ENCODE measurements around the gene EIF3I.
"Not testable (repeated sequence)": the region's sequence is repeated elsewhere in the genome, so short reads cannot be mapped to it uniquely, and the experiment has no call there.

EIF3I gene

DNA sequence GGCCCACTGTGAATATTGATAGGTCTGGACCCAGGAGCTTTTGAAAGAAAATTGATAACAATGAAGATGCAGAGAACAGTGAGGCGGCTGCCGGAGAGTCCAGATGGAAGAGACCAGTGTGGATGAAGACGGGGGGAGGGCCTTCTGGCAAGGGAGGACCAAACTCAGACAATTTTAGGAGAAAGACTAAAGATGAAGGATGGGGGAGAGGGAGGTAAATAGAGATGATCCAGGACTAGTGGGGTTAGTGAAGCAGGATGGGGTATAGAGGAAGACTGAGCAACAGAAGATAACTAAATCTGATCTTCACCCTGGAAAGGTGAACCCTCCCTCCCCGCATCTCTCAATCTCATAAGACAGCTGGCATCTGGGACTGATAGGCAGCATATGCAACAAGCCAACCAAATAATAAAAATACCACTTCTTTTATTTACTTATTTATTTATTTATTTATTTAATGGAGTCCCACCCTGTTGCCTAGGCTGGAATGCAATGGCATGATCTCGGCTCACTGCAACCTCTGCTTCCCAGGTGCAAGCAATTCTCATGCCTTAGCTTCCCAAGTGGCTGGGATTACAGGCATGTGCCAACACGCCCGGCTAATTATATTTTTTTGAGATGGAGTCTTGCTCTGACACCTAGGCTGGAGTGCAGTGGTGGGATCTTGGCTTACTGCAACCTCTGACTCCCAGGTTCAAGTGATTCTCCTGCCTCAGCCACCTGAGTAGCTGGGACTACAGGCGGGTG, 10.5 kb downstream of the EIF3I start:
- no peak for DNase-seq (ENCODE audit: low spot score)

DNA sequence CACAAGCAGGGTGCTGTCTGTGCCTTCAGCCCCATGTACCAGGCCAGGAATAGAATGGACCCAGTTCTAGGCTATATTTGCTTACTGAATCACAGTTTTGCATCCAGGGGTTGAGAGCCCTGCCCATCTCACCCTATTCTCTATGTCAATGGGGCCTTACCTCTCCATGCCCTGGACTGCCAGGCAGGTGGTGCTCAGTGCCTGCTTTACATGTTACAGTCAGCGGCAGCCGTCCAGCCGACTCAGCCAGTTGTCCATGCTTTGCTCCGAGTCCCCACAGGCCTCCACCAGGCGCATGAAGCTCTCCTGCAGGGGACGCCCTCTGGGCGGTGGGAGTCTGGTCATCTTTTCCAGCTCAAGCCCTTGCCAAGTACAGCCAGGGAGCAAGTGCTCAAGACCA, 12.6 kb downstream of the EIF3I start:
- no peak for DNase-seq (ENCODE audit: low spot score)

- DNase-seq (ENCODE audit: low spot score), result no peak
Measured at GRCh38 chr1:32239337-32239736, 17.1 kb downstream of the EIF3I start.

DNA sequence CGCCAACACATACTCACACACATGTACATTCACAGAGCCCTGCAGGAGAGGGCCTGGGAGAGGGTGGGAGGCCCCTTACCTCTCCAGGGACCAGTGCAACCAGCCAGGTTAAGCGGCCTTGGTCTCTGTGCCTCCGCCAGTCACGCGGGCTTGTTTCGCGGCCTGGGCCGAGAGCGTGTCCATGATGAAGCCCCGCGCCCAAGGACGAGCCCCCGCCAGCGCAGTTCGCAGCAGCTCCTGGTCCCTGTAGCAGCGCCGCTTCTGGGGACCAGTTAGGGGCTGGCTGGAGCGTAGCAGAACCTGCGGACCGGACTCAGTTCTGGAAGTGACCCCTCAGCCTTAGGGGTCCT, 17.6 kb downstream of the EIF3I start:
- no peak for DNase-seq (ENCODE audit: low spot score)

DNA sequence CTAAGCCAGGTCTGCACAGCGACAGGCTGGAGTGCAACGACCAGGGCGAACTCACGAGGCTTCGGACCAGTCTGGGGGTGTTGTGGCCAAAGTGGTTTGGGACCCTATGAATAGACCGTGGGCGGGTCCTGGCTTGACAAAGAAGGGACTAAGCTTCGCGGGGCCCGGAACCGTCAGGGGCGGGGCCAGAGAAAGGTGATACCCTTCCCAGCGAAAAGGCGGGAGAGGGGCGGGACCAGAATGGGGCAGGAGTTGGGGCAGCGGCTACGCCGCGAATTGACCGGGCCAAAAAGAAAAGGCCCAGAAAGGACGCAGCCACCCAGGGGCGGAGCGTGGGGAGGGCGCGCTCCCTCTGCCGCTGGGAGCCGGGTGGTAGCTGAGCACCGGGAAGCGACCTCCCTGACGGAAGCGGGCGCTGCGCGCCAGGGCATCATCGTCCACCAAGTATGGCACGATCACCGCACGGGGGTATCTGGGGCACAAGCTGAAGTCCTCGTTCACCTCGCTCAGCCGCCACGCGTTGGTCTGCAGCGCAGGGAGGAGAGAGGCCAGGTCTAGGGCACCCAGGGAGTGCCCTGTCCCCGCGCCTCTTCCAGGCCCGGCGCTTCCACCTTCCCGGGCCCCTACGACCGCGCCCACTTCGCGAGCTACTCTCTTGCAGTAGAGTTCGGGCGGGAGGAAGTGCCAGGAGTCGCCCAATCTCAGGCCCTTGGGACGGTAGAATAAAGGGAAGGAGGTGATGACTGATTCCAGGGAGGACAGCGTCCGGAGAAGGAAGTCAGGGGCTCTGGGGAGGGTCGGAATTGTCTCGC, 18.1 kb downstream of the EIF3I start:
- peak; percentile 62 for DNase-seq (ENCODE audit: low spot score)

GRCh38 chr1:32241001-32241763, 19.0 kb downstream of the EIF3I start:
- DNase-seq (ENCODE audit: low spot score), result peak; percentile 48

- peak; percentile 36 for DNase-seq (ENCODE audit: low spot score)
Measured at GRCh38 chr1:32242341-32242851, 20.2 kb downstream of the EIF3I start.

DNA sequence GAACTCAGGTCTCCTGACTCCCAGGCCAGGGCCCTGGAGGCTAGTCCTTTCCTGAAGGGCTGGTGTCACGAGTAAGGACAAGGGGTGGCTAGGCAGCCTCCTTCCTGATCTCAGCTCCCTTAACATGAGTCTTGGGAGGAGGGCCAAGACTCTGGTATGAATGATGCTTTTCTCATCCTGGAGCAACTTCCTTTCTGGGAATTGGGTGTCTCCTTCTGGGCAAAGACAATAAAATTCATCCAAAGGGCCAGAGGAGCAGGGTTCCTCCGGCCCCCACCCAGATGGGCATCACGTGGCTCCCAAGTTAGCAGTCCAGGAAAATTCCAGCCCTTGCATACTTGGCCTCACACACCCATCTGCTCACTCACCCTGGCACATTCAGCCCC, 24.7 kb downstream of the EIF3I start, which contains the start of gene FAM167B:
TSS of gene FAM167B (plus strand) at position 335 of the 386 bp plus-strand sequence. CDS start 200 bp downstream, outside the sequence.
- no peak for DNase-seq (ENCODE audit: low spot score)

DNA sequence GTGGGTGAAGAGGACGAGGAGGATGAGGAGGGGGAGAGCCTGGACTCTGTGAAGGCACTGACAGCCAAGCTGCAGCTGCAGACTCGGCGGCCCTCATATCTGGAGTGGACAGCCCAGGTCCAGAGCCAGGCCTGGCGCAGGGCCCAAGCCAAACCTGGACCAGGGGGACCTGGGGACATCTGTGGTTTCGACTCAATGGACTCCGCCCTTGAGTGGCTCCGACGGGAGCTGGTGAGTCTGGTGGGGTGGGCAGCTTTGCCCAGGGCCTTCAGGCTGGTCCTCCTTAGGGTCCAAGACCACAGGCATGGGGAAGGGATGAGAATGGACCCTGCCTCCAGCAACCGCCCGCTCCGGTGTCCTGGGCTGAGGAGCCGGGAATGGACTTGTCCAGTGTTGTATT, 25.2 kb downstream of the EIF3I start:
- no peak for DNase-seq (ENCODE audit: low spot score)

- DNase-seq (ENCODE audit: low spot score), result peak; percentile 82
Measured at GRCh38 chr1:32247983-32248889, 26.0 kb downstream of the EIF3I start.

DNA sequence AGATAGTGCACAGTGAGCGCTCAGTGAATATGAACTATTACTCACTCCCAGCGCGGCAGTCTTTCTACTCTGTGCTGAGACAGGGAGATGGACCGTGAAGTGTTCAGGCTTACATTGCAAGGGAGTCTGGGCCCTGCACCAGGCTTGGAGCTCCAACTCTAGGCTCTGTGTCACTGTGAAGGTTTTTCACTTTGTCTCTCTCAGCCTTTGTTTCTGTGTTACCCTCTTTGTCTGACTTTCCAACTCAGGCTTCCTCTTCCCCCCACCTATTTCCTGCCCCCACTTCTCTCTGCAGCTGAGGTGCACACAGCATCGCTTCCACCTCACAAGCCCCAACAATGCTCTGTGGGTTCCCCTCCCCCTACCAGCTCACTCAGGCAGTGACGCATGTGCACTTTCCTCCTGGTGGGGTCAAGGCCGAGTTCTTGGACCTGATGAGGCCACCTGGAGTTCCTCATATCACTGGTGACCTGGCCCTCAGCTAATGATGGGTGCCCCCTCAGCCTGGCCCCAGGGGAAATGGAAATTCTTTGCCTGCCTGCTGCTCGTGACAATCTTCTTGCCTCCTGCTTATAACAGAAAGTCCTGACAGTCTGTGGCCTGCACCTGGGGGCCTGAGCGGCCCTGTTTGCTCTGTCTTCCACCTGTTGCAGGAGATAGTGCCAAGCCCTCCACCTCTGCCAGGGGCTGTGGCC, 27.8 kb downstream of the EIF3I start:
- peak; percentile 70 for DNase-seq (ENCODE audit: low spot score)

DNA sequence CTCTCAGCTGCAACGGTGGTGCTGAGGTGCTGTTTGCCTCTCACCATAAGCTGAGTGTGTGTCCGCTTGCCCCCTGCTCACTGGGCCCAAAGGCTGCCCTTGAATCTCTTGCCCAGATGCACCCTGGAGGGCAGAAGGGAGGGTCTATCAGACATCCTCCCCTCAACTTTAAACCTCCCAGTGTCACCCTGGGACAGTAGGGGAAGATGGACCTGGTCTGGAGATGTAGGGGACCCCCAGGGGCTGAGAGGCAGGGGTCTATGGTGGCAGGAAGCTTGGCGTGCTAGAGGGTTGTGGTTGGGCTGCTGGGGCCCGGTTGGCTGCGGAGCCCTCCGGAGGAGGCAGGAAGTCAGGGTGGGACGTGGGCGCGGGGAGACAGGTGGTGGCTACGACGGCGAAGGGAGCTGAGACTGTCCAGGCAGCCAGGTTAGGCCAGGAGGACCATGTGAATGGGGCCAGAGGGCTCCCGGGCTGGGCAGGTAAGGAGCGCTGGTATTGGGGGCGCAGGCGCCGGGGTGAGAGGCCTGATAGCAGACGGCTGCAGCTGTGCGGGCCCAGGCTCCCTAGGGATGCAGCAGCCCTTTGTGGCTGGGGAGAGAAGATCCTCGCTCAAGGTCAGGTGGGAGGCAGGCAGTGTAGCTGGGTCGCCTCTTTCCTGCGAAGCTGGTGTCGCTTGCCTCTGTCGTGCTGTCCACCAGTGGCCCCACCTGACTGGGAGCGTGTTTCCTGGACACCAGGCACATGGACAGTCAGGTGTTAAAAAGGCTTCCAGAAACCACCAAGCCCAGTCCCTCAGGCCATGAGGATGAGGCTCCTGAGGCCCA, 28.9 kb downstream of the EIF3I start, which contains the start of gene LCK:
TSS of gene LCK (plus strand) at position 373 of the 824 bp plus-strand sequence. CDS start 23,065 bp downstream, outside the sequence.
- DNase-seq (ENCODE audit: low spot score), result no peak

DNA sequence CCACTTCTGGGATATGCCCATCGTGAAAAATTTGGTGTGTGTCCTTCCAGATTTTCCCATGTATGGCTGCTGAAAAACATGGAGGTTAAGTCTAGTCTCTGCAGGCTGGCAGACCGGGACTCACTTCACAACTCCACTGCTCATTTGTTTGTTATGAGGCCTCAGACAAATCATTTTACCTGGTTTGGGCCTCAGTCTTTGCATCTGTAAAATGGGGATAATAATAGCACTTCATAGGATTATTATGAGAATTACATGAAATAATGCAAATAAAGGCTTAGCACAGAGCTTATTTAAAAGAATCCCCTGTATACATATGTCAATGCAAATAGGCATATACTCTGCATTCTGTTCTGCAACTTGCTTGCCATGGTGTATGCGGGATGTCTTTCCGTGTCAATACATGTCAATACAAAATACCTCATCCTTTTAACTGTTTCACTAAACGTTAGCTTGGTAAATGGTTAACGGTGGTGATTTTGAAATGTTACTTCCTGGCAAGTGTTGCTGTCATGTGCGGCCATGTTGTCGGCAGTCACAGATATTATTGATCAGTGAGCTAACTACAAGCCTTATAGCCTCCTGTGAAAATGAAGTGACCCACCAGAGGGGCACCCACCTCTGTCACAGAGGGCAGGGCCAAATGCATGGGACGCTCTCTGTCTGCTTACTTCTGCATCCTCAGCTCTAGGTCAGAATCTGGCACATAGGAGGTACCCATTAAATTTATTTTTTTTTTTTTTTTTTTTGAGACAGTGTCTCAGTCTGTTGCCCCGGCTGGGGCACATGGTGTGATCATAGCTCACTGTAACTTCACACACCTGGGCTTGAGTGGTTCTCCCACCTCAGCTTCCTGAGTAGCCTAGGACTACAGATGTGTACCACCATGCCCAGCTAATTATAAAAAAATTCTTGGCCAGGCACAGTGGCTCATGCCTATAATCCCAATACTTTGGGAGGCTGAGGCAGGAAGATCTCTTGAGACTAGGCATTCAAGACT, 33.2 kb downstream of the EIF3I start:
- DNase-seq (ENCODE audit: low spot score), result peak; percentile 56

DNA sequence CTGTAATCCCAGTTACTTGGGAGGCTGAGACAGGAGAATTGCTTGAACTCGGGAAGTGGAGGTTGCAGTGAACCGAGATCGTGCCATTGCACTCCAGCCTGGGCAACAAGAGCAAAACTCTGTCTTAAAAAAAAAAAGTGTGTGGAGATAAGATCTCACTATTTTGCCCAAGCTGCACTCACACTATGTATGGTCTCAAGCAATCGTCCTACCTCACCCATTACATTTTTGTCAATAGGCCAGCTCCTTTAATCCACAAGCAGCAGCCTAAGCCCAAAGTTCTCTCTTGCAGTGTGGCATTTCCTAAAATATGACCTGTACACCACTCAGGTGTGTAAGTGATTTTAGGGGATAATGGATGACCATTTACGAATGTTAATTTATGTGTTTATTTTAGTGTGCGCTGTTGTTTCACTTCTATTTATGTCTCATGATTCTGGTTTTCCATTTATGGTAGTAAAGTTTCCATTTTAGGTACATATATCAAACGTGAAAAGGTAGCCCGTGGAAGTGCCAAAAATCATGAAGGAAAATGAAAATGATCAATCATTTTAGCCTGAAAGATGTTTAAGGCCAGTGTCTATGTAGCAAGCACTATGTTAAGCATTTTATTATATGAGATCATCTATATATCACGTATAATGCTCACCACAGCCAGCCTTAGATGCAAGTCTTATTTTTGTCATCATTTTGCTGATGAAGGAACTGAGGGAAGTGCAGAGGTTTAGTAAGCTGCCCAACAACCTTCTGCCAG, 34.4 kb downstream of the EIF3I start:
- no peak for DNase-seq (ENCODE audit: low spot score)

GRCh38 chr1:32257227-32257508, 35.0 kb downstream of the EIF3I start:
- no peak for DNase-seq (ENCODE audit: low spot score)

DNA sequence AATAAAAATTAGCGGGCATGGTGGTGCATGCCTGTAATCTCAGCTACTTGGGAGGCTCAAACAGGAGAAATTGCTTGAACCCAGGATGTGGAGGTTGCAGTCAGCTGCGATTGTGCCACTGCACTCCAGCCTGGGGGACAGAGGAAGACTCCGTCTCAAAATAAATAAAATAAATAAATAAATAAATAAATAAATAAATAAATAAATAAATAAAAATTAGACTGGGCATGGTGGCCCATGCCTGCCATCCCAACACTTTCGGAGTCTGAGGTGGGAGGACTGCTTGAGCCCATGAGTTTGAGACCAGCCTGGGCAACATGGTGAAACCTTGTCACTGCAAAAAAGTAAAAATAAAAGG, 41.0 kb downstream of the EIF3I start:
- not testable (repeated sequence) for DNase-seq (ENCODE audit: low spot score)

DNA sequence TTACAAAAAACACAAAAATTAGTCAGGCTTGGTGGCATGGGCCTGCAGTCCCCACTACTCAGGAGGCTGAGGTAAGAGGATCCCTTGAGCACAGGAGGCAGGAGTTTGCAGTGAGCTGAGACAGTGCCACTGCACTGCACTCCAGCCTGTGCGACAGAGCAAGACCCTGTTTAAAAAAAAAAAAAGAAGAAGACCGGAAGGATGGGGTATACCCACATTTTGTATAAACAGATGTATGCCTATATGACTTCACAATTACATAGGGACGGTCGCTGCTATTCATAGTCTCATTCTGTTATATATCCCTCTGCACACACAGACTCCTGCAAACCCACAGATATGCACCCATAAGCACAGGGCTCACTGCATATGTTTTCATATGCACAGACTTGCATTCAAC, 41.5 kb downstream of the EIF3I start:
- DNase-seq (ENCODE audit: low spot score), result no peak

- no peak for DNase-seq (ENCODE audit: low spot score)
Measured at GRCh38 chr1:32265846-32266245, 43.6 kb downstream of the EIF3I start.
